ENCODE measurements around the gene SHISAL1.
"Not testable (repeated sequence)": the region's sequence is repeated elsewhere in the genome, so short reads cannot be mapped to it uniquely, and the experiment has no call there.

SHISAL1 gene

GRCh38 chr22:44245438-44245837 is 67.3 kb downstream of the SHISAL1 start:
- H3K9me3 Mint-ChIP-seq = peaks cover 21% of the 10 kb centered on the region
- no peak overlapping the region for H3K4me3 Mint-ChIP-seq
- peaks cover 9% of the 10 kb centered on the region for H3K36me3 Mint-ChIP-seq (ENCODE audit: low read depth)
- no peaks in the 10 kb centered on the region for H3K4me1 Mint-ChIP-seq
- no peak overlapping the region for H3K27ac Mint-ChIP-seq
- H3K27me3 Mint-ChIP-seq (ENCODE audit: low read depth, poor library complexity) = peaks cover 15% of the 10 kb centered on the region
- no peak for TF ChIP-seq CTCF (IDR thresholded peaks at IDR 0.05)
- DNase-seq = no peak

DNA sequence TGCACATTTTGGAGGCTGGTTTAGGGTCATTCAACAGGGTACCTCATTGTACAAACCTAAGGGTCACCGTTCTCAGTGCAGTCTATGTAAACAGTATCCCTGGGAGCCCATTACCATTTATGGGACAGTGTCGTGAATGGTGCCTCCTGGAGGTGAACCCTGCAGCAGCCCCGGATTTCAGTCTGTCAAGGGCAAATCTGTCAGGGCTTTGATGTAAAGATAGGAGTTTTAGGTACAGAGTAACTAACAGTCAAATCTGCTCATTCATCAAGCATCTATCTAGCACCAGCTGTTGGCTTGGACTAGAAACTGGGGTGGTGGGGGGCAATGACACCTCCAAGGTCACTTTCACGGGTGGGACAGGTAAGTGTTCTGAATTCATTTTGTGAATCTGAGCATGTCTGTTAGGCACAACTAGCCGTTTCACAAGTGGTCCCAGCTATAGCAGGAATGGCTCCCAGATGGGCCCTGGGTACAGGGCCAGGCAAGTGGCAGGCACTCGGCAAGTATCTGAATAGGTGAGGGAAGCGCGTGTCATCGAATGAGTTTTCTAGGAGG is 68.4 kb downstream of the SHISAL1 start:
- no peak for TF ChIP-seq CTCF (IDR thresholded peaks at IDR 0.05)
- H3K4me1 Mint-ChIP-seq = no peaks in the 10 kb centered on the region
- no peak overlapping the region for H3K4me3 Mint-ChIP-seq
- DNase-seq = no peak
- H3K36me3 Mint-ChIP-seq (ENCODE audit: low read depth) = peaks cover 4% of the 10 kb centered on the region
- H3K9me3 Mint-ChIP-seq = peaks cover 10% of the 10 kb centered on the region
- H3K27me3 Mint-ChIP-seq (ENCODE audit: low read depth, poor library complexity) = peaks cover 10% of the 10 kb centered on the region
- H3K27ac Mint-ChIP-seq = no peak overlapping the region

GRCh38 chr22:44243761-44244160 is 69.0 kb downstream of the SHISAL1 start:
- H3K27ac Mint-ChIP-seq = no peak overlapping the region

DNA sequence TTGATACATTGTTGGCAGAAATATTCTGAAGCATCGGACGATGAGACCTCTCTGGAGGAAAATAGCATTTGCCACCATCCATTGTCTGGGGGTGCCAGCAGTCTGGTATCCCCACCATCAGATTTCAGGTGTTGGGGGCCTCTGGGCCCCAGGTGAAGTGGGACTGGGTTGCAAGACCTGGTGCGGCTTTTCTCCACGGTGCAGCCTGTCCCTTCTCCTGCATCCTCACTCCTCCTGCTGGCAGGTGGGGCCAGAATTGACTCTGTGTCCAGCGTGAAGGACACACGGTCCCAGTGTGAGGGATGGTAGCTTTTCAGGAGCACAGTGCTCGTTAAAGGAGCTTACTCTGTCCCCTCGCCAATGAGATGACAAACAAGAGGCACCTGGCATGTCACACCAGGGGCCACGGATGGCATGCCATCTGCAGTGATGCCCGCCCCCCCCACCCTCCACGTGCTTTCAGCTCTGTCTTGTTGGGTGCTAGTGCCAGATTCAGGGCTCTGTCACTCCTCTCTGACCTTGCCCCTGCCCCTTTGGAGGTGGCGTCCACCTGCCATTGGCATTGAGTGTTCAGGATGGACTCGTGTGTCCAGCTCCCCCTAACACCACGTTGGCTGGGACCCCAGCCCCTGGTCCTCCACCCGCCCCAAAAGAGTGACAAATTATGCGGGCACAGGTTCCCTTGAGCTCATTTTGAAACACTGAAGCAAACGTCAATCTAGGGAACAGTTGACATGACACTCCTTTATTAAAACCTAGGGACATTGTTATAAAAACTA is 69.6 kb downstream of the SHISAL1 start:
- DNase-seq = no peak
- Mint-ChIP-seq H3K27me3 (ENCODE audit: low read depth, poor library complexity) (peaks cover 10% of the 10 kb centered on the region), H3K4me3 (no peak overlapping the region), H3K36me3 (ENCODE audit: low read depth) (peaks cover 2% of the 10 kb centered on the region), H3K4me1 (no peaks in the 10 kb centered on the region), H3K9me3 (peaks cover 11% of the 10 kb centered on the region), H3K27ac (no peak overlapping the region)
- no peak for TF ChIP-seq CTCF (IDR thresholded peaks at IDR 0.05)

More at GRCh38 chr22:44243761-44244160, 69.0 kb downstream of the SHISAL1 start:
- Mint-ChIP-seq H3K4me1 (no peaks in the 10 kb centered on the region), H3K9me3 (peaks cover 10% of the 10 kb centered on the region), H3K4me3 (no peak overlapping the region), H3K36me3 (ENCODE audit: low read depth) (peaks cover 4% of the 10 kb centered on the region), H3K27me3 (ENCODE audit: low read depth, poor library complexity) (peaks cover 10% of the 10 kb centered on the region)
- TF ChIP-seq CTCF (IDR thresholded peaks at IDR 0.05) = no peak
- no peak for DNase-seq

GRCh38 chr22:44241121-44241520 is 71.6 kb downstream of the SHISAL1 start:
- DNase-seq; H3K27ac Mint-ChIP-seq; H3K4me3 Mint-ChIP-seq; H3K36me3 Mint-ChIP-seq (ENCODE audit: low read depth); H3K27me3 Mint-ChIP-seq (ENCODE audit: low read depth, poor library complexity); H3K4me1 Mint-ChIP-seq: not testable (repeated sequence)
- H3K9me3 Mint-ChIP-seq = peaks cover 24% of the 10 kb centered on the region

- H3K36me3 Mint-ChIP-seq (ENCODE audit: low read depth) = no peaks in the 10 kb centered on the region
- peaks cover 13% of the 10 kb centered on the region for H3K27me3 Mint-ChIP-seq (ENCODE audit: low read depth, poor library complexity)
- DNase-seq = no peak
- H3K27ac Mint-ChIP-seq = no peak overlapping the region
- peaks cover 24% of the 10 kb centered on the region for H3K9me3 Mint-ChIP-seq
- no peaks in the 10 kb centered on the region for H3K4me1 Mint-ChIP-seq
- no peak for TF ChIP-seq CTCF (IDR thresholded peaks at IDR 0.05)
- no peak overlapping the region for H3K4me3 Mint-ChIP-seq
These were observed 75.5 kb downstream of the SHISAL1 start for GRCh38 chr22:44237290-44237689.

- not testable (repeated sequence) for H3K4me1 Mint-ChIP-seq; H3K36me3 Mint-ChIP-seq (ENCODE audit: low read depth); H3K27ac Mint-ChIP-seq; H3K4me3 Mint-ChIP-seq; DNase-seq
- H3K27me3 Mint-ChIP-seq (ENCODE audit: low read depth, poor library complexity) = peaks cover 21% of the 10 kb centered on the region
- H3K9me3 Mint-ChIP-seq = peaks cover 36% of the 10 kb centered on the region
These were observed 78.4 kb downstream of the SHISAL1 start for GRCh38 chr22:44234372-44234771.

All from nephron progenitor cell (in vitro differentiated cells).